GM23248 (cell line): ENCODE measurements around the gene SMG9. TPM values are rescaled to one million over a fixed set of nuclear protein-coding genes. Genes with fewer than 3 reads are reported as not detected.

Experiments
- DNase-seq: peaks from one replicate; pipeline ENCODE4 v3.0.0-alpha.2; 2015
- H2AFZ ChIP-seq: fragments of 200-600 bp; sonication (generic); 2 replicates; pipeline ENCODE4 v1.6.1; 2016; ENCODE audit warnings: antibody characterized with exemption
- H3F3A ChIP-seq: fragments of 200-600 bp; sonication (generic); 2 replicates; pipeline ENCODE4 v1.6.1; 2016; ENCODE audit warnings: mild to moderate bottlenecking, antibody characterized with exemption, mixed run types; ENCODE audit not compliant: insufficient read depth
- H3K27ac ChIP-seq: fragments of 200-600 bp; sonication (generic); 2 replicates; pipeline ENCODE4 v1.5.1; 2016; ENCODE audit warnings: mild to moderate bottlenecking
- H3K27me3 ChIP-seq: fragments of 200-600 bp; sonication (generic); replicated peaks from 2 replicates; pipeline ENCODE4 v1.6.1; 2016; ENCODE audit warnings: mild to moderate bottlenecking; ENCODE audit not compliant: insufficient read depth
- H3K36me3 ChIP-seq: fragments of 200-600 bp; sonication (generic); 2 replicates; pipeline ENCODE4 v1.6.1; 2016; ENCODE audit warnings: low read depth, mild to moderate bottlenecking
- H3K4me1 ChIP-seq: fragments of 200-600 bp; sonication (generic); 2 replicates; pipeline ENCODE4 v1.6.1; 2016; ENCODE audit warnings: mild to moderate bottlenecking; ENCODE audit not compliant: insufficient read depth
- H3K4me2 ChIP-seq: fragments of 200-600 bp; sonication (generic); one replicate; pipeline ENCODE4 v1.6.1; 2016; ENCODE audit warnings: mild to moderate bottlenecking; ENCODE audit not compliant: unreplicated experiment
- H3K4me3 ChIP-seq: fragments of 200-600 bp; sonication (generic); 2 replicates; pipeline ENCODE4 v1.5.1; 2016; ENCODE audit warnings: mild to moderate bottlenecking
- H3K79me2 ChIP-seq: fragments of 200-600 bp; sonication (generic); 2 replicates; pipeline ENCODE4 v1.6.1; 2016; ENCODE audit warnings: mild to moderate bottlenecking; ENCODE audit not compliant: insufficient read depth
- H3K9ac ChIP-seq: fragments of 200-600 bp; sonication (generic); 2 replicates; pipeline ENCODE4 v1.6.1; 2016; ENCODE audit warnings: mild to moderate bottlenecking
- H3K9me2 ChIP-seq: fragments of 200-600 bp; sonication (generic); 2 replicates; pipeline ENCODE4 v1.6.1; 2016; ENCODE audit warnings: mixed run types, mild to moderate bottlenecking, moderate library complexity; ENCODE audit not compliant: insufficient read depth
- H3K9me3 ChIP-seq: fragments of 200-600 bp; sonication (generic); one replicate; pipeline ENCODE4 v1.6.1; 2017; ENCODE audit warnings: low read depth
- H4K20me1 ChIP-seq: fragments of 200-600 bp; sonication (generic); 2 replicates; pipeline ENCODE4 v1.6.0; 2016; ENCODE audit not compliant: insufficient read depth
- EZH2 ChIP-seq: fragments of 200-600 bp; sonication (generic); IDR thresholded peaks from 2 replicates; pipeline ENCODE4 v1.6.1; 2018; ENCODE audit warnings: antibody characterized with exemption, mild to moderate bottlenecking; ENCODE audit not compliant: insufficient read depth, poor library complexity, severe bottlenecking
- EZH2phosphoT487 ChIP-seq: fragments of 200-600 bp; sonication (generic); IDR thresholded peaks from 2 replicates; pipeline ENCODE4 v1.6.1; 2018; ENCODE audit warnings: antibody characterized with exemption, moderate library complexity, mild to moderate bottlenecking, low read depth; ENCODE audit not compliant: insufficient read depth
- WGBS, 2 experiments: methylation state at CpG; one replicate each; pipeline ENCODE4 v1.1.6; 2015 to 2017; ENCODE audit warnings: low lambda C conversion rate in 2 of 2, low coverage in 1 of 2; ENCODE audit errors: missing lambda C conversion rate in 2 of 2; 5-methylcytosine and 5-hydroxymethylcytosine counted together
- in situ Hi-C: fragments of 300-500 bp; cut with MboI; formaldehyde crosslinking; loops from 2 replicates; pipeline ENCODE4 v1.15.0; 2020
- polyA plus RNA-seq: library from polyadenylated mRNA; unstranded; fragments of >200 nt; fragmentation: Nextera tagmentation; extraction: Ambion mirVana; gene quantifications from 2 replicates; pipeline ENCODE4 v1.2.1, GENCODE V29; 2016
- total RNA-seq: library from RNA; depleted of rRNA; stranded (reverse); fragments of >200 nt; shearing (Covaris generic); gene quantifications from 2 replicates; pipeline ENCODE4 v1.2.3, GENCODE V29; 2014

The SMG9 gene
- total and polyA plus RNA-seq, 2 experiments from 2014 or later, result 13.0 to 23.2 TPM

GRCh38 chr19:43700395-43701000, 54.3 kb downstream of the SMG9 start:
- no peaks in the 10 kb centered on the region for H4K20me1 ChIP-seq
- H3K4me3 ChIP-seq, result peak overlapping the region; percentile 68
- WGBS, 2 experiments, result 51 to 55% methylated on average over 13 of the region's 13 CpGs
- no peaks in the 10 kb centered on the region for H3K79me2 ChIP-seq
- H3K36me3 ChIP-seq, result no peaks in the 10 kb centered on the region
- H3F3A ChIP-seq, result peaks cover 20% of the 10 kb centered on the region
- peaks cover 19% of the 10 kb centered on the region for H3K4me1 ChIP-seq
- H3K4me2 ChIP-seq, result peak overlapping the region; percentile 87
- TF ChIP-seq EZH2phosphoT487, result no peak
- TF ChIP-seq EZH2, result no peak
- no peaks in the 10 kb centered on the region for H3K27me3 ChIP-seq
- no peaks in the 10 kb centered on the region for H3K9me3 ChIP-seq
- no peaks in the 10 kb centered on the region for H3K9me2 ChIP-seq
- H3K27ac ChIP-seq, result peak overlapping the region; percentile 84
- in situ Hi-C loops, result no loop called here
- peak overlapping the region; percentile 89 for H2AFZ ChIP-seq
- H3K9ac ChIP-seq, result peak overlapping the region; percentile 62
- DNase-seq, result peak; percentile 91

GRCh38 chr19:43699506-43700394, 55.0 kb downstream of the SMG9 start:
- H3K27ac ChIP-seq, result peak overlapping the region; percentile 84
- peak; percentile 52 for DNase-seq
- H3K4me3 ChIP-seq, result peak overlapping the region; percentile 68

GRCh38 chr19:43697295-43697694, 57.5 kb downstream of the SMG9 start:
- H3K4me1 ChIP-seq, result peaks cover 19% of the 10 kb centered on the region
- H3K27me3 ChIP-seq, result peaks cover 4% of the 10 kb centered on the region; the same call in 1 of the 2 replicates
- no peak overlapping the region for H3K4me2 ChIP-seq
- H3K36me3 ChIP-seq, result no peaks in the 10 kb centered on the region
- 85 to 89% methylated on average over 5 of the region's 5 CpGs for WGBS, 2 experiments
- H3K4me3 ChIP-seq, result no peak overlapping the region
- H3F3A ChIP-seq, result peaks cover 20% of the 10 kb centered on the region
- in situ Hi-C loops, result no loop called here
- H3K27ac ChIP-seq, result no peak overlapping the region
- H2AFZ ChIP-seq, result no peak overlapping the region
- no peaks in the 10 kb centered on the region for H4K20me1 ChIP-seq
- H3K79me2 ChIP-seq, result no peaks in the 10 kb centered on the region
- H3K9ac ChIP-seq, result no peak overlapping the region
- no peak for DNase-seq
- H3K9me2 ChIP-seq, result no peaks in the 10 kb centered on the region
- no peaks in the 10 kb centered on the region for H3K9me3 ChIP-seq
- TF ChIP-seq EZH2 (no peak), EZH2phosphoT487 (no peak)

More at GRCh38 chr19:43699506-43700394, 55.0 kb downstream of the SMG9 start:
- Histone ChIP-seq H3K4me1 (peaks cover 19% of the 10 kb centered on the region), H3K27me3 (peaks cover 4% of the 10 kb centered on the region; the same call in 1 of the 2 replicates), H3K9me3 (no peaks in the 10 kb centered on the region), H3K4me2 (peak overlapping the region; percentile 87), H3K9me2 (no peaks in the 10 kb centered on the region), H4K20me1 (no peaks in the 10 kb centered on the region), H2AFZ (peak overlapping the region; percentile 89), H3K9ac (peak overlapping the region; percentile 62), H3K79me2 (no peaks in the 10 kb centered on the region), H3F3A (peaks cover 20% of the 10 kb centered on the region), H3K36me3 (no peaks in the 10 kb centered on the region)
- in situ Hi-C loops, result no loop called here
- WGBS, 2 experiments, result 19 to 21% methylated on average over 32 to 43 of the region's 46 CpGs
- TF ChIP-seq EZH2 (no peak), EZH2phosphoT487 (no peak)

- Histone ChIP-seq H3K36me3 (no peaks in the 10 kb centered on the region), H2AFZ (no peak overlapping the region), H3K79me2 (no peaks in the 10 kb centered on the region), H3K9ac (no peak overlapping the region), H3K9me3 (no peaks in the 10 kb centered on the region), H4K20me1 (no peaks in the 10 kb centered on the region), H3K4me3 (no peak overlapping the region), H3F3A (peaks cover 14% of the 10 kb centered on the region), H3K9me2 (no peaks in the 10 kb centered on the region), H3K27me3 (peaks cover 4% of the 10 kb centered on the region; the same call in 1 of the 2 replicates), H3K27ac (no peak overlapping the region), H3K4me1 (peaks cover 14% of the 10 kb centered on the region; the same call in 1 of the 2 replicates), H3K4me2 (no peak overlapping the region)
- in situ Hi-C loops, result no loop called here
- no peak for DNase-seq
- no peak for TF ChIP-seq EZH2phosphoT487
- no peak for TF ChIP-seq EZH2
- 79 to 88% methylated on average over 6 of the region's 6 CpGs for WGBS, 2 experiments
These were observed 58.6 kb downstream of the SMG9 start for GRCh38 chr19:43695985-43696704.
